Measurements from ENCODE around the gene TROAP.
"Not testable (repeated sequence)": the region's sequence is repeated elsewhere in the genome, so short reads cannot be mapped to it uniquely, and the experiment has no call there.

TROAP gene, protein sequence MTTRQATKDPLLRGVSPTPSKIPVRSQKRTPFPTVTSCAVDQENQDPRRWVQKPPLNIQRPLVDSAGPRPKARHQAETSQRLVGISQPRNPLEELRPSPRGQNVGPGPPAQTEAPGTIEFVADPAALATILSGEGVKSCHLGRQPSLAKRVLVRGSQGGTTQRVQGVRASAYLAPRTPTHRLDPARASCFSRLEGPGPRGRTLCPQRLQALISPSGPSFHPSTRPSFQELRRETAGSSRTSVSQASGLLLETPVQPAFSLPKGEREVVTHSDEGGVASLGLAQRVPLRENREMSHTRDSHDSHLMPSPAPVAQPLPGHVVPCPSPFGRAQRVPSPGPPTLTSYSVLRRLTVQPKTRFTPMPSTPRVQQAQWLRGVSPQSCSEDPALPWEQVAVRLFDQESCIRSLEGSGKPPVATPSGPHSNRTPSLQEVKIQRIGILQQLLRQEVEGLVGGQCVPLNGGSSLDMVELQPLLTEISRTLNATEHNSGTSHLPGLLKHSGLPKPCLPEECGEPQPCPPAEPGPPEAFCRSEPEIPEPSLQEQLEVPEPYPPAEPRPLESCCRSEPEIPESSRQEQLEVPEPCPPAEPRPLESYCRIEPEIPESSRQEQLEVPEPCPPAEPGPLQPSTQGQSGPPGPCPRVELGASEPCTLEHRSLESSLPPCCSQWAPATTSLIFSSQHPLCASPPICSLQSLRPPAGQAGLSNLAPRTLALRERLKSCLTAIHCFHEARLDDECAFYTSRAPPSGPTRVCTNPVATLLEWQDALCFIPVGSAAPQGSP

DNA sequence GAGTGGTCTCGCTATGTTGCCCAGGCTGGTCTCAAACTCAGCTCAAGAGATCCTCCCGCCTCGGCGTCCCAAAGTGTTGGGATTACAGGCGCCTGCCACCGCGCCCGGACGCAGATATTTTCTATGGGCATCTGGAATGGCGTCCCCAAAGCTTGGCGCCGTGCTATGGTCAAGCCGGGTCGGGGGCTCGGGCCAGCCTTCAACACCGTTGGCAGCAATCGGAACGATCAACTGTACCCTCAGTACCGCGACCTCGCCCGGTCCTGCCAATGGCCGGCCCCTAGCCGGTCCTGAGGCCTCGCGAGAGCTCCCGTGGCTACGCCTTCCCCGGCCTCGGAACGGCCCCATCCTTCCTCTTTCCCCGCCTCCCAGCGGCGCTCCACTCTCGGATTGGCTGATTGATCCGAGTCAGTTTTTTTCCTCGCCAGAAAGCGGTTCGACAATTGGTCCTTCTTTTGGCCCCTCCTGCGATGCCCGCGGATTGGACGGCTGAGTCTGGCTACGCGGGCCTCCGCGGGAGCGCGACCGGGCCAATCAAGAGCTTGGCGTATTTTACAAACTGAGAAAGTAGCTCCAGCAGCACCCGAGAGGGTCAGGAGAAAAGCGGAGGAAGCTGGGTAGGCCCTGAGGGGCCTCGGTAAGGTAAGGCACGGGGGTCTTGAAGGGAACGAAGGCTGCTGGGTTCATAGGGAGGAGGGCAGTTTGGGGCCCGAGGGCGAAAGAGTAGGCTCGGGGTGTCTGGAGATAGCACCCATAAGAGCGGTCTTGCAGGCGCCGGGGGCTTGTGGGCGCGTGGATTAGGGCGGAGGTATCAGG, at the start of gene TROAP:
Gene TROAP, plus strand, starts transcription at position 548 of the 816 bp plus-strand sequence. CDS start 354 bp downstream, outside the sequence.
- DNase-seq = peak; percentile 99

DNA sequence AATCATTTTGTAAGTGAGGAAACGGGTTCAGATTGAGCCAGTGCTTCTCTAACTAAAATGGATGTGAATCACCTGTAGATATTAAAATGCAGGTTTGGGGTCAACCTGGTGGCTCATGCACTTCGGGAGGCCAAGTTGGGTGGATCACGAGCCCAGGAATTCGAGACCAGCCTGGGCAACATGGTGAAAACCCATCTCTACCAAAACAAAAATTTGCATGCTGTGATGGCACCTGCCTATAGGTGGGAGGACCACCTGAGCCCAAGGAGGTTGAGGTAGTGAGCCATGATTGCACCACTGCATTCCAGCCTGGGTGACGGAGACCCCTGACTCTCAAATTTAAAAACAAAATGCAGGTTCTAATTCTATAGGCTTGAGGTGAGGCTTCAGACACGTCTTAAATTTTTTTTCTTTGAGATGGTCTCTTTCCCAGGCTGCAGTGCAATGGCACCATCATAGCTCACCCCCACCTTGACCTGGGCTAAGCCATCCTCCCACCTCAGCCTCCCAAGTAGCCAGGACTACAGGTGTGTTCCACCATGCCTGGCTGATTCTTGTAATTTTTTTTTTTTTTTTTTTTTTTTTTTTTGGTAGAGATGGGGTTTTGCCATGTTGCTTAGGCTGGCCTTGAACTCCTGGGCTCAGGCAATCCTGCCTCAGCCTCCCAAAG, 49.2 kb upstream of the TROAP start:
- DNase-seq = no peak

DNA sequence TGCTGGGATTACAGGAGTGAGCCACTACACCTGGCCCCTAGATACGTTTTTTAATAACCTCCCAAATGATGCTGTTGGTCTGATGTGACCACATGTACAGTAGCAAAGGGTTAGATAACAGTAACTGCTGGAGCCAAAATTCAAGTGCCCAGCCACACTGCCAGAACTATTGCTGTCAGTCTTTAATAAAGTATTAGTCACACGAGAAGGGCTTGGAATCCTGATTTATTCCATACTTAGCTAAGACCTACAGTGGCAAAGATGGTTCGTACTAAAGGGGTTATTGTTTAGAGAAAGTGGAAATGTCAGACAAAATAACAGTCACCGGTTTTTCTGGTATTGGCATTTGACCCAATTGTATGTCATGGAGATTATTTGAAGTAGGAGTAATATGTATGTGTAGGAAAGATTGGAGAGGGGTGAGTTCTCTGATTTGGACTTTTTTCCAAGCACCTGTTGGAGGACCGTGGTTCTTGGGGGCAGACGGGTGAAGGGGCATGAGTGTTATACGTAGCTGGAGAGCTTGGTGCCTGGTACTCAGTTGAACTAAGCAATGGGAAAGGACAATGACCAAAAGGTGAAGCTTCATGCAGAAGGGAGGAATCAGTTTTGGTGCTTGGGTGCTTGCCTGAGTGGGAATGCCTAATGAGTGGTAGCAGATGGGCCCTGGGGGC, 48.5 kb upstream of the TROAP start:
- no peak for DNase-seq

DNA sequence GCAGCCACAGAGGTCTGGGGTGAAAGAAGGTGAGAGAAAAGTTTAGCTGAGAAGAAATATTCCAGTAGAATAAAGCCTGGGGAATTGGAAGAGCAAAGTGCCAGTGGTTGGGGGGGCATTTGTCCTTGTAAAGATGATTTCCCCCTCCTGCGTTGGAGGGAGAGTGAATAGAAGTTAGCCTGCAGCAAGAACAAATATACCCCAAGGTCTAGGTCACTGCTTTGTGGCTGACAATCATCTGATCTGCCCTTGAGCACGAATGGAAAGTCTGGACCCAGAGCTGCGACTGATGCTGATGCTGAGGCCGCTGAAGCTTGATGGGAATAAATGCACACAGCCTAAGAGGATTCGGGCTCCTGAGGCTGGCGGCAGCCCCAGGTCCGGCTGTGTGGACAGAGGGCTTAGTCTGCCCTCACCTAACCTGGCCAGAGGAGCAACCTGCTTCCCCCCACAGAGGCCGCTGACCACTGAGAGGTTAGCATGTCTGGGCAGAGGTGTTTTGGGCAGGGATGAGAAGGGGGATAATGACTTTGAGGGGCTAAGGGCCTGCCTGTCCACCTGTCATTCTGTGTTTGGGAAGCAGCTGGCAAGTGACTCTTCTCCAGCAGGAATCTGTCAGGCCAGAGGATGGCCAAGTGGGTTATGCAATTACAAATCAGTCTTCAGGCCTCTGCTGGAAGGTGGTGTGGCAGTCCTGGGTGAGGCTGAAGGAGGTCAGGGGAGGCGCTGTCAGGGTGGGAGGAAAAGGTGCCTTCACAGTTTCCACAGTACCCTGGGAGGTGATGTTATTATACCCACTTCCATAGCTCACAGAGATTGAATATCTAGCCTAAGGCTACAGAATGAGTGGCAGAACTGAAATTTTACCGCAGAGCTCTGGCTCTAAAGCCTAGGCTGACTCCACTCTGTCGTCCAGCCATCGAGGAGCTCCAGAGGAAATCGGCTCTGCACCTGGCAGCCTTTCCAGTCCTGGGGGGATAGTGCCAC, 46.5 kb upstream of the TROAP start:
- DNase-seq = no peak

DNA sequence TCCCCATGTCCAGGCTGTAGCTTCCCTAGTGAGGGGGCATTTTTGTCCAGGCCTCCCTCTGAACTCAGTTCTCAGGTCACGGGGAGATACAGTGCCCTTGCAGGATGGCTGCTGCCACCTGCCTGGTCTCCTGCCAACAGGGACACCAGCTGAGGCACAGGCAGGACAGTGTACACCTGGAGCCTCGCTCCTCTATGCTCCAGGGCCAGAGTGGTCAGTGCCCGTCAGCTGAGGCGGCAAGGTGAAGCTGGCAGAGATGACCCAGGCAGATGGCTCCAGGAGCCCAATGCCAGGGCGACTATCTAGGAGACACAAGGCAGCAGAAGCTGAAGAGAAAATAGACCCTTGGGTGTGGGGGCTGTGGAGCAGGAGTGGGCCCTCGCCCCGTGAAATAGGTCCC, 45.6 kb upstream of the TROAP start:
- DNase-seq = no peak

DNA sequence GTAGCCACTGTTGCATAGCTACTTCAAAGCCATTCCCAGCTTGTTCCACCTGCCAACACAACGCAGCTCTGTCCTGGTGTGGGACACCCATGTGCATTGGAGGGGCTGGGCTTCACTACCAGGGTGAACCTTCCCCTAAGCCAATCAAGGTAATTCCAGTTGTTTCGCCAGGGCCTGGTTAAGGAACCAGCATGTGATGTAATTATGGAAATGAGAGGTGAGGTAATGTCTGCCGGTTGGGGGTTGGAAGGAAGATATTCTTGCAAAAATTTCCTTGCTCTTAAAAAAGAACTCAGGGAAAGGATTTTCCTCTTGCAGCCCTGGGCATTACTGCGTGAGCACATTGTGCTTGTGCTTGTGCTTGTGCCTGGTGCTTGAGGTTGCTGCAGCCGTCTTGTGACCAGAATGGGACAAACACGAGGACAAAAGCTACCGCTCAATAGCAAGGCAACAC, 43.3 kb upstream of the TROAP start:
- no peak for DNase-seq

DNA sequence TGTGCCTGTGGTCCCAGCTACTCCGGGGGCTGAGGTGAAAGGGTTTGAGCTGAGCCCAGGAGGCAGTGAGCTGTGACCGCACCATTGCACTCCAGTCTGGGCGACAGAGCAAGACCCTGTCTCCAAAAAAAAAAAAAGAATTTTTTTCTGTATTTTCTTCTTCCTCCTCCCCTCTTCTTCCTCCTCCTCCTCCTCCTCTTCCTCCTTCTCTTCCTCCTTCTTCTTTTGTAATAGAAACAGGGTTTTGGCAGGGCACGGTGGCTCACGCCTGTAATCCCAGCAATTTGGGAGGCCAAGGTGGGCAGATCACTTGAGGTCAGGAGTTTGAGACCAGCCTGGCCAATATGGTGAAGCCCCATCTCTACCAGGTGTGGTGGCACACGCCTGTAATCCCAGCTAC, 42.5 kb upstream of the TROAP start:
- not testable (repeated sequence) for DNase-seq

DNA sequence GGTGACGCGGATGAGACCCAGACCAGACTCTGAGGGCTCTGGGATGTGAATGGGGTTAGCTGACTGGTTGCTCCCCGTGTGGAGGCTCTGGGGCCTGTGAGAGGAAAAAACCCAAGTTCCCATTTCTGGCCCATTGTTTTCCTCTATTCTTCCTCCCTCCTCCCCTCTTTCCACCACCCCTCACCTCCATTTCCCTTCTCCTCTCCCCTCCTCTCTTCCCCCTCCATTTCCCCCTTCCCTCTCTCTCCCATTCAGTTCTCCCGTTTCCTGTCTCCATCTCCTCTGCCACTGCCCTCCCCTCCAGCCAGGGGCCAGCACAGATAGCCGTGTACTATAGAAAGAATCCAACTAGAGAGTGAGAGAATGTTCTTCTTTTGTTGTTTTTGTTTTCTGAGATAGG, 40.8 kb upstream of the TROAP start:
- DNase-seq = no peak

DNA sequence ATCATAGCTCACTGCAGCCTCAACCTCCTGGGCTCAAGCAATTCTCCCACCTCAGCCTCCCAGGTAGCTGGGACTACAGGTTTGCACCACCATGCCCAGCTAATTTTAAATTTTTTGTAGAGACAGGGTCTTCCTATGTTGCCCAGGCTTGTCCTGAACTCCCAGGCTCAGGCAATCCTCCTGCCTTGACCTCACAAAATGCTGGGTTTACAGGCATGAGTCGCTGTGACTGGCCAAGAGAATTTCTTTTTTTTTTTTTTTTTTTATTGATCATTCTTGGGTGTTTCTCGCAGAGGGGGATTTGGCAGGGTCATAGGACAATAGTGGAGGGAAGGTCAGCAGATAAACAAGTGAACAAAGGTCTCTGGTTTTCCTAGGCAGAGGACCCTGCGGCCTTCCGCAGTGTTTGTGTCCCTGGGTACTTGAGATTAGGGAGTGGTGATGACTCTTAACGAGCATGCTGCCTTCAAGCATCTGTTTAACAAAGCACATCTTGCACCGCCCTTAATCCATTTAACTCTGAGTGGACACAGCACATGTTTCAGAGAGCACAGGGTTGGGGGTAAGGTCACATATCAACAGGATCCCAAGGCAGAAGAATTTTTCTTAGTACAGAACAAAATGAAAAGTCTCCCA, 40.2 kb upstream of the TROAP start:
- not testable (repeated sequence) for DNase-seq

DNA sequence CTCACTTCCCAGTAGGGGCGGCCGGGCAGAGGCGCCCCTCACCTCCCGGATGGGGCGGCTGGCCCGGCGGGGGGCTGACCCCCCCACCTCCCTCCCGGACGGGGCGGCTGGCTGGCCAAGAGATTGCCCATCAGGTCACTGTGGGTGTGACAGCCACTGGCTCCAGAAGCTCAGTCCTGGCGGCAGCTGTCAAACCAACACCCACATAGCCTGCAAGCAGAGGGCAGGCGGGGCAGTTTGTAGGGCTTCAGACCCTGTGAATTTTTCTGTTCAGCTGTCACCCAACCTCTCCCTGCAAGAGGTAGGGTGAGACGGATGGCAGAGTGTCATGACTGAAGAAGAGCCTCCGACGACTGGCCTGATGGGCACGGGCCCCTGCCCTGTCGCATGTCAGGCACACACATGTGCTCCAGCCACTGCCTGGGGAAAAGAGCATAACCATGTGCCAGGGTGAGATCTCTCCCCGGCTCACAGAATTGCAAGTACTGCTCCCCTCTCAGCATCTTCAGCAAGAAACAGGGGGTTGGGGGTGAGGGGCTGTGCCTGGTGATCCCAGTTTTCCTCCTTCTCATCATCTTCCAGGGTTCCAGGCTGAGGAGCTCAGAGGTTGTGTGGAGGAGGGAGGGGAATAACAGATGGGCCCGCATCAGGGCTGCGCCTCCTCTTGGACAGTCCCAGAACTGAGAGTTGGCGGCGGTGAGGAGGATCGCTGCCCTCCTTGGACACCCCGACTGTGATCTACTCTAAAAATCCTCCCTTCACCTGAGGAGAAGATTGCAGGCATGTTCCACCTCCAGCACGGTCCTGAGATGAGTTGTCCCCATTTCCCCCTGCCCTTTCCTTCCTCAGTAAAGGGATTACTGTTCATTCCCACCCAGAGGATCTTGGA, 39.3 kb upstream of the TROAP start:
- no peak for DNase-seq

DNA sequence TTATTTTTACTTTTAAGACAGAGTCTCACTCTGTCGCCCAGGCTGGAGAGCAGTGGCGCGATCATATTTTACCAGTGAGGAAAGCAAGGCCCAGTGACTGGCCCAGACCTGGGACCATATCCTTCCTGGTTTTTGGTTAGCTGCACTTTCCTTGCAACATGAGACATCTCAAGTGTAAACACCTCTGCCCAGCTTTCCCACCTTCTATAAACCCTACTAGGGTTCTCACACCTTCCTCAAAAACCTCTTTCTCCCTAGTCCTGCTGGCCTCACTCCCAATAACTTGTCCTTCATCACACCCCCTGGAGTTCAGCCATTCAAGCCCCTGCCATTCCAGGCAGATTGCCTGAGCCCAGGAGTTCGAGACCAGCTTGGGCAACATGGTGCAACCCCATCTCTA, 38.4 kb upstream of the TROAP start:
- DNase-seq = no peak

DNA sequence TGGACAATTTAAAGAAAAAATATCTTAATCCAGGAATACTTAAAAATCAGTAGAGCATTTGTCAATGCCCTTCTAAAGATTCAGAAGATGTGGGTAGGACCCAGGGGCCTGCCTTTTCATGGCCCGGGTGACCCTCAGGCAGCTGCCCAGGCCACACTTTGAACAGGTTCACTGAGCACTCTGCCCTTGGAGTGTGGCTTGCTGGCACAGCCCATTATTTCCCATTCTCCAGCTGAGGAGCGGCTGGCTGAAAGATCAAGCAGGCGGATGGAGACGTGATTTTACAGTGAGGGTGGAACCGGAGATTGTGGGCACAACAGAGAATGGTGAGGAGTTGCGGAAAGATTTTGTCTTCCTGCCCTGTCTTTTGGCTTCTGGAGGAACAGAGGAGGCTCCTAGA, 35.2 kb upstream of the TROAP start:
- DNase-seq = no peak

DNA sequence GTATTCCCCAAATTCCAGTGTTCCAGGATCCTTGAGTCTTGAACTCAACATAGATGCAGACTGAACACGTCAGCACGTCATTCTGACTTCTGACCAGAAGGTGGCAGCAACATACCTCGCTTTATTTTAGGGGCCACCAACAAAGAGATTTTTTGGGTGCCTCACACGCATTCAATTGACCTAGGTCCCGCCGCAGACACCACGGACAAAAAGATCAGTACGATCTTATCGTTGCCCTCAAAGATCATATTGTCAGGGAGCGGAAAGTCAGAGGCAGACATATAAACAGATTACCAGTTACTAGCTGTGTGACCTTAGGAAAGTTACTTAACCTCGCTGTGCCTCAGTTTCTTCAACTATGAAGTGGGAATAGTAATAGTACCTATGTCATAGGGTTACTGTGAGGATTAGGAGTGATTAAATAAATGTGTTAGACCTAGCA, 34.6 kb upstream of the TROAP start:
- peak; percentile 83 for DNase-seq

DNA sequence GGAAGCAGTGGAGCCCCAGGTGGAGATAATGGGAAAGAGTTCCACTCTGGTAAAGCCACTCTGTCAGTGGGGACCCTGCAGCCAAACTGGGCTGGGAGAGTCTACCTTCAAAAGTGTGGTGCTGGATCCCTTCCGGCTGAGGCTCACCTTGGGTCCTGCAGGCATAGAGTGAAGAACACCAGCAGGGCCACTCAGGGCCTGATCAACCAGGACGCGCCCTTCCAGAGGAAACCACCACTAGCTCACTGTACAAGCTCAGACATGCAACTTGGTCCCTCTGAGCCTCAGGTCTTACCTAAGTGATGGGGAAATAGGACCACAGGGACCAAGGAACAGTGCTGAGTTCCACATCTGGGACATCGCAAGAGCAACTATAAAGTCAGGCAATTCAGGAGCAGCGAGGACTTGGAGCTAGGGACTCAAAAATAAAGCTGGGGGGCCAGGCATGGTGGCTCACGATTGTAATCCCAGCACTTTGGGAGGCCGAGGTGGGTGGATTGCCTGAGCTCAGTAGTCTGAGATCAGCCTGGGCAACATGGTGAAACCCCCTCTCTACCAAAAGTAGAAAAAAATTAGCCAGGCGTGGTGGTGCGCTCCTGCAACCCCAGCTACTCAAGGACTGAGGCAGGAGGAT, 34.0 kb upstream of the TROAP start:
- no peak for DNase-seq

DNA sequence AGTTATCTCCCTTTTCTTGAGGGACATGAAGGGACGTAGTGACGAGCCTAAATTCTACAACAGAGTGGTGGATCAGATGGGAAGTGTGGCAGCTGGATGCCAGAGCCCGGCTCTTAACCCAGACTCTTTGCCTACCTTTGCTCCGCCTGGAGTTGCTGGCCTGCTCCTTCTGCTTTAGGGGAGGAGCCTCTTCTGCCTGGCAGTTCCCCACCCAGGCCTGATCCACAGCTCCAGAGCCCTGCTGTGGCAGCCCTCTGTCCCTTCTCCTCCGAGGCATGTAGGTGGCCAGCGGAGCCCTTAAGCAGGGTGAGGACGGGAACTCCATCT, 30.4 kb upstream of the TROAP start:
- DNase-seq = no peak

DNA sequence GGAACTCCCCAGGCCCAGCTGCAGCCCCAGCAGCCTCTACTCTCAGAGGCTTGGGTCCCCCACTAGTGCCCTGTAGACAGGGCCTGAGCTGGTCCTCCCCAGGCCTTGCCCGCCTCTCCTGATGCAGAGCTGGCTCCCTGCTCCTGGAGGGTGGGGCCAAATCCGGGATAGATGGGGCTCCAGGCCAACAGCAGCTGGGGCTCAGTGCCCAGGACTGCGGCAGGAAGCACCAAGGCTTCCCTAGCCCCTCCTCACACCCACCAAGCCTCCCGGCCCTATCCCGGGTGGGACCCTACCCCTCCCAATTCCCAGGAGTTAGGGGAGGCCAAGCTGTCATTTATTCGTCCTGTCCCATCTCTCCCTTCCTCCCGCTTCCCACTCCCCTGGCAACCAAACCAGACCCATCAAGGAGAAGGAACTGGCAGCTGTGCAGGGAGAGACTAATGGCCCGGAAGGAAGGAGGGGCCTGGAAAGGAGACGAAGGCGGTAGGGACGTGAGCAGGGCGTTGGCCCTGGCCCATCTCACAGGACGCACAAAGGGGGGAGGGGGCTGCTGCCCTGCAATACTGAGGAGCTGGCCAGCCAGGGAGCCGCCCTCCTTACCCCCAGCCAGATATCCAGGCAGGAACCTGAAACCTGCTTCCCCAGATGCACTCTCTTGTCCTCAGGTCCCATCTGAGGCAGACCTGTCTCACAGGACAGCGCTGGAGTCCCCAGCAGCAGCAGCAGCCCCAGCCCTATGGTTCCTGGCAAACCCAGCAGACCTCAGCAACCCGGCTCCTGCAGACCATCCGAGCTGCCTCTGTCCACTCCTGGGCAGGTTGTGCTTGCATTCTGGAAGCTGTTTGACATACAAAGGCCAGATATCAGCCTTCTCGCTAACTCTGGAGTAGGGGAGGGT, 29.7 kb upstream of the TROAP start:
- no peak for DNase-seq

DNA sequence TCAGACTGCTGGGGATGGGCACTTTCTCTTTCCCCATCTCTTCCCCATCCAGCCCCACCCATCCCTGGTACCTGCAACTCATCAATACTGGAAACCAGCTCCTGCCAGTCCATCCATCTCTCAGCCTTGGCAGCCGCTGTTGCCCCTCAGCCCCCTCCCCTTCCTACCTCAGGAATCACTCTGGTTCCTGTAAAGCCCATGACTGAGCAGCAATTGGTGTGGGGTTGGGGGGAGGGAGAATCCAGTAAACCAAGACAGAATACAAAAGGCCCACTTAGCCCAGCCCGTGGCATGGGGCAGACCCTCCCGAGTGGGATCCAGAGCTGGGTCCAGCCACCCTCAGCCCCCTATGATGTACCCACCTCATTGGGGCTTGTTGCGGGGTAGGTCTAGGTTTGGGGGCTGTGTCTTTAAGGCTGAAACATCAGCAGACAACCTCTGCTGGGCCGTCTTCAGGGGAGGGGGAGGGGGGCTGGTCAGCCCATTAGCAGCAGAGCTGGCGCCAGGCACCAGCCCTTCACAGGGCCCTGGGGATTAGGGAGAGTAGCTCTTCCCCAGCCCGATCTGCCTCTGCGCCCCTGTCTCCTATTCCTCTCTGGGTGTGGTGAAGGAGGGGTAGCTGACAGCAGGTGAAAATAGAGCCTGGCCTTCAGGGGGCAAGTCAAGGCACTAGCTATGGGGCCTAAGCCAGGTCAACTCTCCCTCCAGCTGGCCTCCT, 28.8 kb upstream of the TROAP start:
- no peak for DNase-seq
